Breast epithelium (tissue), 4 donors: Measurements from ENCODE around the gene XYLT1. TPM values are rescaled to one million over a fixed set of nuclear protein-coding genes. Genes with fewer than 3 reads are reported as not detected.

ENCODE experiments used
- DNase-seq, 2 donors: peaks; one replicate each; pipeline ENCODE4 v3.0.0-alpha.2; 2019; ENCODE audit warnings: low spot score in 2 of 2
- H3K27ac ChIP-seq, 2 donors: fragments of 200-600 bp; sonication (generic) in 1 of 2; one replicate each; pipeline ENCODE4 v1.5.1; 2016 to 2019; ENCODE audit warnings: mild to moderate bottlenecking in 1 of 2
- H3K27me3 ChIP-seq, 2 donors: fragments of 200-600 bp; sonication (generic) in 1 of 2; one replicate each; pipeline versions ENCODE4 v1.5.1 to v1.6.0; 2017 to 2019; ENCODE audit warnings: control low read depth in 1 of 2, mild to moderate bottlenecking in 1 of 2
- H3K36me3 ChIP-seq: fragments of 200-600 bp; one replicate; pipeline ENCODE4 v1.5.1; 2019
- H3K4me1 ChIP-seq, 2 donors: fragments of 200-600 bp; sonication (generic); one replicate each; pipeline ENCODE4 v1.5.1; 2016 to 2019; ENCODE audit warnings: control low read depth in 1 of 2
- H3K4me3 ChIP-seq, 3 donors: fragments of 200-600 bp; sonication (generic); 1 replicate in 2 of 3; 2 replicates in 1 of 3; pipeline ENCODE4 v1.5.1; 2016 to 2019; ENCODE audit warnings: mild to moderate bottlenecking in 3 of 3, moderate library complexity in 2 of 3
- H3K9me3 ChIP-seq, 2 donors: fragments of 200-600 bp; sonication (generic) in 1 of 2; one replicate each; pipeline ENCODE4 v1.5.1; 2016 to 2019; ENCODE audit warnings: control low read depth in 1 of 2
- POLR2A ChIP-seq: fragments of 450-650 bp; IDR thresholded peaks from one replicate; pipeline ENCODE4 v1.6.1; 2016; ENCODE audit warnings: antibody characterized with exemption, mild to moderate bottlenecking, moderate library complexity
- POLR2AphosphoS5 ChIP-seq, 3 donors: sonication (generic); formaldehyde crosslinking; IDR thresholded peaks; one replicate each; pipeline ENCODE4 v1.6.1; 2017; ENCODE audit warnings: antibody characterized with exemption in 3 of 3
- intact Hi-C: fragments of 100-400 bp; cut with DNase I; formaldehyde crosslinking; loops from one replicate; pipeline ENCODE4 v1.15.1; 2023; ENCODE audit warnings: low total_unique reads
- total RNA-seq, 3 donors: library from RNA; depleted of rRNA; stranded (reverse); fragments of >200 nt; gene quantifications; one replicate each; pipeline ENCODE4 v1.1.0, GENCODE V29; 2016
- TF ChIP-seq, protein P1 (sequence below), 3 donors: fragments of 450-650 bp; IDR thresholded peaks; one replicate each; pipeline ENCODE4 v1.5.1; 2016 to 2017; ENCODE audit warnings: antibody characterized with exemption in 3 of 3, mild to moderate bottlenecking in 3 of 3, moderate library complexity in 3 of 3

XYLT1 gene
- total RNA-seq, 3 donors from 2014 or later, result 11.9 to 32.8 (median 13.8) TPM

DNA sequence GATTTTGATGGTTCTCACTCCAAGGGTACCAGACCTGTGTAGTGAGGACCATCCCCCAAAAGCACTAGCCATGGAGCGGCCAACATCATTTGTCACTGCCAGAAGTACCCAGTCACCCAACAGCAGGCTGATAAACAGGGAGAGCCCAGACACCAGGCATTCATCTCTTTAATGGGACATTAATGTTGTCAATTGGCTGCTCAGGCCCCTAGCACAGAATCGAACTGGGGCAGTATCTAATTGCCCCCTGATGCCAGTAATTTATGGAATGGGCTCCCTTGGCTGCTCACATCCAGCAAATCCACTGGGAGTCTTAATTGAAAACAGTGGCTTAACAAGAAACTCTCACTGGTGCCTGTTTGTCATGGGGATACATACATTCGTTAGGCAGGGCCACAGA lies 344.6 kb downstream of the XYLT1 start:
- no peak overlapping the region for H3K27ac ChIP-seq
- no peak overlapping the region for H3K4me3 ChIP-seq
- no peak for DNase-seq
- no peaks in the 10 kb centered on the region for H3K4me1 ChIP-seq
- TF ChIP-seq, protein P1, sequence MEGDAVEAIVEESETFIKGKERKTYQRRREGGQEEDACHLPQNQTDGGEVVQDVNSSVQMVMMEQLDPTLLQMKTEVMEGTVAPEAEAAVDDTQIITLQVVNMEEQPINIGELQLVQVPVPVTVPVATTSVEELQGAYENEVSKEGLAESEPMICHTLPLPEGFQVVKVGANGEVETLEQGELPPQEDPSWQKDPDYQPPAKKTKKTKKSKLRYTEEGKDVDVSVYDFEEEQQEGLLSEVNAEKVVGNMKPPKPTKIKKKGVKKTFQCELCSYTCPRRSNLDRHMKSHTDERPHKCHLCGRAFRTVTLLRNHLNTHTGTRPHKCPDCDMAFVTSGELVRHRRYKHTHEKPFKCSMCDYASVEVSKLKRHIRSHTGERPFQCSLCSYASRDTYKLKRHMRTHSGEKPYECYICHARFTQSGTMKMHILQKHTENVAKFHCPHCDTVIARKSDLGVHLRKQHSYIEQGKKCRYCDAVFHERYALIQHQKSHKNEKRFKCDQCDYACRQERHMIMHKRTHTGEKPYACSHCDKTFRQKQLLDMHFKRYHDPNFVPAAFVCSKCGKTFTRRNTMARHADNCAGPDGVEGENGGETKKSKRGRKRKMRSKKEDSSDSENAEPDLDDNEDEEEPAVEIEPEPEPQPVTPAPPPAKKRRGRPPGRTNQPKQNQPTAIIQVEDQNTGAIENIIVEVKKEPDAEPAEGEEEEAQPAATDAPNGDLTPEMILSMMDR (IDR thresholded peaks at IDR 0.05), result no peak
- TF ChIP-seq POLR2AphosphoS5 (IDR thresholded peaks at IDR 0.05) (no peak), POLR2A (no peak)
- intact Hi-C loops, result no loop called here
- H3K36me3 ChIP-seq, result no peaks in the 10 kb centered on the region
- H3K27me3 ChIP-seq, result no peaks in the 10 kb centered on the region
- no peaks in the 10 kb centered on the region for H3K9me3 ChIP-seq

DNA sequence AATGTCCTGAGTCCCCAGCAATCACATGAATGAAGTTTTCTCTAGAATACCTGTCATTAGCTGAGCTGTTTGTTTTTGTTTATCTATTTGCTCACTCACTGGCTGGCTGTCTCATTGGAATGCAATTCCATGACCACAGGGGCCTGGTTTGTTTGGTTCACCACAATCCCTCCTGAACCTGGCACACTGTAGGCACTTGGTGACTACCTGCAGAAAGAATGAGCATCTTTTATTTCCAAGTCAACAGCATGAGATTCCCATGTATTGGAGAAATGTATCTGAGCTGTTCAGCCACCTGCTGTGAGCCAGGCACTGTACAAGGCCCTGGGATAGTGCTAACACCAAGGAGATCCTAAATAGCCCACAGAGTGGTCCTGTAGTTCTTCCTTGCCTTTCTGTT lies 345.1 kb downstream of the XYLT1 start:
- no peak for TF ChIP-seq POLR2A
- Histone ChIP-seq H3K4me1 (no peaks in the 10 kb centered on the region), H3K4me3 (no peak overlapping the region), H3K27ac (no peak overlapping the region), H3K27me3 (no peaks in the 10 kb centered on the region), H3K36me3 (no peaks in the 10 kb centered on the region), H3K9me3 (no peaks in the 10 kb centered on the region)
- intact Hi-C loops, result no loop called here
- no peak for DNase-seq

DNA sequence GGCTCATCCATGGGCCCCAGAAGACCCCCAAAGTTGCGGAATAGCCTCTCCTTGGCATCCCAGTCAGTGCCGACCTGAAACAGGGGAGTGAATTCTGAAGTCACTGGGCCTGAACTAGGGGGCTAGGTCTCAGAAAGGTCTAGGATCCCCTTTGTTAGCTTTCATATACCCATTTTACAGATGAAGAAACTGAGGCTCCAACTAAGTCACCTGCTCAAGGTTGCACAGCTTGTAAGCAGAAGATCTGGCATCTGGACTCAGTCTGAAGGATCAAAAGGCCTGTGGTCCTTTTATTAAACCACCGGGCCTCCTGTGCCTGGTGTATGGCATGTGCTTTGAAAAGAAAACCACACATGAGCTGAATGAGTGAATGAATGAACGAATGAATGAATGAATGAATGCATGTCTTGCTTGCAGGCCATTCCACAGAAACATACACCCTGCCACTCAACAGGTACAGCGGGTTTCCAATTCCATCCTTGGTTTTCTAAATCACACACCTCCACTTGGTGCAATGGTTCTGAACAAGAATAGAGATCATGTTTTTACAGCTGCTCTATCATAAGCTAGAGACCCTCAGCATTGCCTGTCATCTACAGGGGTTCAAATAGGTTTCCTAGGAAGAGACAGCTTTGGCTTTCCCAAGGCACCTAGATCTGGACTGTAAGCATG lies 352.7 kb downstream of the XYLT1 start:
- TF ChIP-seq, protein P1 (IDR thresholded peaks at IDR 0.05), result no peak
- TF ChIP-seq POLR2AphosphoS5 (IDR thresholded peaks at IDR 0.05) (no peak), POLR2A (no peak)
- Histone ChIP-seq H3K4me1 (no peaks in the 10 kb centered on the region), H3K4me3 (no peak overlapping the region), H3K27ac (no peak overlapping the region), H3K27me3 (no peaks in the 10 kb centered on the region), H3K36me3 (no peaks in the 10 kb centered on the region), H3K9me3 (no peaks in the 10 kb centered on the region)
- DNase-seq, result no peak
- intact Hi-C loops, result no loop called here

DNA sequence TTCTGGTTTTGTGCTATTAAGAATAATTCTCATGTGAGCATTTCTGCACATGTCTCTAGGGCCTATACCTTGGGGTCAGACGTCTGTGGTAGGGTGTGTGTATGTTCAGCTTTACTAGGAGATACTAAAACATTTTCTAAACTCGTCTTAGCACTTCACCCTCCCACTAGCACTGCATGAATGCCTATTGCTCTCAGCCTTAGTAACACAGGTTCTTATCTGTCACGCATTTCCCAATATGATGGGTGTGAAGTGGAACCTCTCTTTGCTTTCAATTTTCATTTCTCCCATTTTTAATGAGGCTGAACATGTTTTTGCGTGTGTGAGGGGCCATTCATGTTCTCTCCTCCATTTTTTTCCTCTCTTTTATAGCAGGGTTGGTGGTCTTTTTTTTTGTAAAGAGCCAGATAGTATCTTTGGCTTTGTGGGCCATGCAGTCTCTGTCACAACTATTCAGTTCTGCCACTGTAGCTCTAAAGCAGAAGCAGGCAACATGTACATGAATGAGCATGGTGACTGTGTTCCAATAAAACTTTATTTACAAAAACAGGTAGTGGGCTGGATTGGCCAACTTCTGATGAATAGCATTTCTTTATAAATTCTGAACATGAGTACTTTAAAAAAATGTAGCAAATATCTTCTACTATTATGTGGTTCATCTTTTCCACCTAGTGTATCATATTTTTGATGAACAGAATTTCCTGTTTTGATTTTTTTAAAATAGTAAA lies 354.0 kb downstream of the XYLT1 start:
- TF ChIP-seq POLR2AphosphoS5 (IDR thresholded peaks at IDR 0.05), result no peak
- TF ChIP-seq, protein P1 (IDR thresholded peaks at IDR 0.05), result no peak
- TF ChIP-seq POLR2A, result no peak
- no peaks in the 10 kb centered on the region for H3K9me3 ChIP-seq
- intact Hi-C loops, result no loop called here
- no peaks in the 10 kb centered on the region for H3K36me3 ChIP-seq
- H3K27me3 ChIP-seq, result no peaks in the 10 kb centered on the region
- H3K4me1 ChIP-seq, result no peaks in the 10 kb centered on the region
- no peak overlapping the region for H3K27ac ChIP-seq
- DNase-seq, result no peak
- H3K4me3 ChIP-seq, result no peak overlapping the region

DNA sequence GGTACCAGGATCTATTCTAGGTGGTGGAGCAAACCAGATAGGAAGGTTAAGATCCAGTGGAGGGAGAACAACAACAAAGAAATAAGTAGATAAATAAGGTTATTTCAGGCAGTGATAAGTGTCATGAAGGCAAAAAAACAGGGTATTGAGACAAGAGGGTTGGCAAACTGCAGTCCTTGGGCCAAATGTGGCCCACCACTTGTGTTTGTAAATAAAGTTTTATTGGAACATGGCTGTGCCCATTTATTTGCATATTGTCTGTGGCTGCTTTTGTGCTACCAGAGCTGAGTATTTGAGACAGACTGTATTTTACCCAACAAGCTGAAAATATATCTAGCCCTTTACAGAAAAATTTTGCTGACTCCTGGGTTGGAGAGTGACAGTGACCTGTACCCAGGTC lies 361.3 kb downstream of the XYLT1 start:
- no peak overlapping the region for H3K27ac ChIP-seq
- H3K36me3 ChIP-seq, result no peaks in the 10 kb centered on the region
- no peaks in the 10 kb centered on the region for H3K27me3 ChIP-seq
- H3K4me3 ChIP-seq, result no peak overlapping the region
- no peak for DNase-seq
- TF ChIP-seq, protein P1 (IDR thresholded peaks at IDR 0.05), result no peak
- TF ChIP-seq POLR2AphosphoS5 (IDR thresholded peaks at IDR 0.05) (no peak), POLR2A (no peak)
- no peaks in the 10 kb centered on the region for H3K9me3 ChIP-seq
- intact Hi-C loops, result no loop called here
- H3K4me1 ChIP-seq, result no peaks in the 10 kb centered on the region
